ENCODE measurements around the gene RYR2.

RYR2 gene

DNA sequence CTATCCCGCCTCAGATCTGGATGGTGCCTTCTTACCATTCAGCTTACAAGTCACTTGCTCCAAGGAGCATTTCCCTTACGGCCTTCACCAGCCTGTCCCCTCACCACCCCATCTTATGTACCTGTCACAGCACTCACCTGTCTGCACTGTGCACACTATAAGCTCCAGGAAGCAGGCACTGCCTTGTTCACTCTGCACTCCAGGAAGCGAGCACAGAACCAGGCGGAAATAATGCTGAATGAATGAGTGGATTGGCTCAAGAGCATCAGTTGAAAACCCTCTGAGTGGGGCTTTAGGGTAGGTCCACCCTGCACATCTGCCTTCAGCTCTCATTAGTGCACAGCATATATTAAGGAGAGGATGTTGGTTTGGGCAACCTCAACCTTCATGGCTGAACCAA, 8.9 kb upstream of the RYR2 start:
- no peak for FAIRE-seq

DNA sequence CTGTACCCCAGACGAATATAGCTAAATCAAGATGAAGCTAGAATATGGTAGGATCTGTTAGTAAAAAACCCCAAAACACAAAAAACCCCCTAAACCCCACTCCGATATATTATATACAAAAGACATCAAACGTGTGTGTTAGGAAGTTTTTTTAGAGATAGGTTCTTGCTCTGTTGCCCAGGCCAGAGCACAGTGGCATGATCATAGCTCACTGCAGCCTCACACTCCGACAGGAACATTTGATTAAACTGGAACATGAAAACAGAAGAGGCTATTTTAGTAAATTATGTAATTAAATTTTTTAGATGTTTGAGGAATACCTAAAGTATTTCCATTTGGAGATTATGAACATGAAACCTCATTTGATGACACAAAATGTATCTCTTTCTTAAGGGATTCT, 8.2 kb upstream of the RYR2 start:
- no peak for FAIRE-seq

DNA sequence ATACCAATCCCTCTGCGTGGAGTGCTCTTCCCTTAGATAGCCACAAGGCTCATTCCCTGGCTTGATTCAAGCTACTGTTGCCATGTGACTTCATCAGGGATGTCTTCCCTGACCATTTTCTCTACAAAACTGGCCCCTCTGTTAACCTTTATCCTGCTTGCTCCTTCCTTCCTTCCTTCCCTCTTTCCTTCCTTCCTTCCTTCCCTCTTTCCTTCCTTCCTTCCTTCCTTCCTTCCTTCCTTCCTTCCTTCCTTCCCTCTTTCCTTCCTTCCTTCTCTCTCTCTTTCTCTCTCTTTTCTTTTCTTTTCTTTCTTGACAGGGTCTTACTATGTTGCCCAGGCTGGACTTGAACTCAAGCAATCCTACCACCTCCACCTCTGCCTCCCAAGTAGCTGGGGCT, 6.2 kb upstream of the RYR2 start:
- no peak for FAIRE-seq

DNA sequence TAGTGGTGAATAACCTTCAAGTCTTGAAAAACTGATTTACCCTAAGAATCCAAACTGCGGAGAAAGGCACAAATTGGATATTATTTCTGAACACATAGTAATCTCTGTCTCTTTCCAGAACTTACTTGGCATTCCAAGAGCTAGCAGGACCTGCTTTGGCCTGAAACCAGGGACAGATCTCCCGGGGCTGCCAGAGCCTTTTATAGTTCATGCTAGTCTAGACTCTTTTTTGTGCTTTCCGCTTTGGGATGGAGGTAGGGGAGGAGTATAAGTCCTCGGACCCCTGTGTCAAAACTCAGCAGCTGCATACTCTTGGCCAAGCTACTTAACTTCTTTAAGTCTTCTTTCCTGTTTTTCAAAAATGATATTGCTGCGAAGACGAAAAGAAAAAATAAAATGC, 3.8 kb upstream of the RYR2 start:
- FAIRE-seq = no peak

GRCh38 chr1:237040823-237041222, 1.2 kb upstream of the RYR2 start:
- no peak for FAIRE-seq

GRCh38 chr1:237041461-237041794, 556 bp upstream of the RYR2 start:
- FAIRE-seq = no peak

GRCh38 chr1:237042526-237042891, 525 bp downstream of the RYR2 start:
- no peak for FAIRE-seq

DNA sequence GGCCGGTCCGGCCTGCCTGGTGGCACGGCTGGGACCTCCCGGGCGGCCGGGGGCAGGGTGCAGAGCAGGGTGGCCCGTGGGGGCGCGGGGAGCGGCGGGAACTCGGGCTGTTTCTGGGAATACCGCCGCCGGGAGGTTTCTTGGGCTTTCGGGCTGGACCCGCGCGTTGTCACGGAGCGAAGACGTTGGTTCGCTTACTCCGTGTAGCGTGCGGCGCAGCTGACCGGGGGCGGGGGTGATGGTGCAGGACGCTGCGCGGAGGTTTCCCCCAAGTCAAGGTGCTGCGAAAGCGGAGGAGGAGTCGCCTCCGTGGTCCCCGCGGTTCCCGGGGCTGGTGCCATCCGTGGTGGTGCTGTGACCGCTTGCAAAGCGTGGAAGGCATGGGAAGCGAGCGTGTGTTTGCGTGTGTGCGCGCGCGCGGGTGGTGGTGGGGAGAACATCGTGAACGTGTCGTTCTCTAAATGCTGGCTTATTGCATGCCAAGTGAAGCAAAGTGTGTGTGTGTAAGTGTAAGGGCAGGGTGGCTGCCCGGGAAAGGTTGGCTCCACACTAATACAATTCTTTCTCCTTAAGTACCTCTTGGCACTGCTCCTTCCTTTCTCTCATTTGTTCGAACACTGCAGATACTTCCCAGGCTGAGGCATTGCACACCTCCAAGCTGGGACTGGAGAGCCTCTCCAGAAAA, 1.1 kb downstream of the RYR2 start:
- FAIRE-seq = no peak

DNA sequence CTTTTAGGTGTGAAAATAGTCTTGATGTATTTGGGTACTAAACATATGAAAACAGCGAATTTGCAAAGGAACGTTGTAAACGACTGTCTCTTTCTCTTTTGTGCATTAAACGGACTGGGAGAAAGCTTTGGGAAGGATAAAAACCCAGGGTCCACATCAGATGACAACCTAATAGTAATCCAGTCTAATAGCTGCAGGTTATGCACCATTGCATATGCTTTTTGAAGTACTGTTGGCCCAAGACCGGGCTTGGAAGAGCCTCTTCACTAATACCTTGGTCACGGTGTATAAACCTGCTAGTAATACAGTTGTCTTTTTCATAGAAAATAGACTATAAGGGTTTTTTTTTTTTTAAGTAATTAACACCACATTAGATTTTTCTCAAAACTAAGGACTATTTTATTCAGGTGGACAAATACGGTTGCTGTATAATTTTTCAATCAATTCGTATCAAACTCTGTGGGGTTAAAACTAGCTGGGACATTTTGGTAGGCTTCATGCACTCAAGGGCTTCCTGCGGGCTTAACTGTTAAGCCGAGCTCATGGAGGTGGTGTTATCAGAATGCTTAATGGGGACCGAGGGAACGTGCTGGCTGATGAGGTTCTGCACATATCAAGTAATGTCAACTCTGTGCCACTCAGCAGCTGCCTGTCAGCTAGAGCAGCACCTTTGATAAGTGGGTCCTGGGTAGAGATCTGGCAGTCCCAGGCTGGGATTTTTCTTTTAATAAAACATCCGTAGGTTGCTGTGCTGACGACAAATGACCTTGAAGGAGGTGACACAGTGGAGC, 2.1 kb downstream of the RYR2 start:
- no peak for FAIRE-seq

- no peak for FAIRE-seq
Observed at GRCh38 chr1:237045278-237046016, 3.5 kb downstream of the RYR2 start.

DNA sequence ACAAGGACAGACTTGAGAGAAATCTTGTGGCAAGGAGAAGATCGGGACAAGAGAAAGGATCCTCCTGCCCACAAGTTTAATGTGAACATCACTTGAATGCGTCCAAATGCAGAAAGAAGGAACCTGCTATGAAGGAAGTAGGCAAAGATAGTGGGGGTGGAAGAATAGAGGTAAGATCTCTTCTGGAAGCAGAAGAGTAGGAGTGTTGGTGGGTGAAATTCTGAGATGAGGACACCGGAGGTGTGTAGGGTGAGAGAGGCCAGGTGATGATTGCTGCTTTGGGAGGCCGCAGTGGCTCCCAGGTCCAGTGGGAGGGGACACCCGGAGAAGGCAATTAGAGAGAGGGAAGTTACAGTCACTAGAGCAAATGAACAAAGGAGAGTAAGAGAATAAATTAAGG, 6.8 kb downstream of the RYR2 start:
- FAIRE-seq = no peak

DNA sequence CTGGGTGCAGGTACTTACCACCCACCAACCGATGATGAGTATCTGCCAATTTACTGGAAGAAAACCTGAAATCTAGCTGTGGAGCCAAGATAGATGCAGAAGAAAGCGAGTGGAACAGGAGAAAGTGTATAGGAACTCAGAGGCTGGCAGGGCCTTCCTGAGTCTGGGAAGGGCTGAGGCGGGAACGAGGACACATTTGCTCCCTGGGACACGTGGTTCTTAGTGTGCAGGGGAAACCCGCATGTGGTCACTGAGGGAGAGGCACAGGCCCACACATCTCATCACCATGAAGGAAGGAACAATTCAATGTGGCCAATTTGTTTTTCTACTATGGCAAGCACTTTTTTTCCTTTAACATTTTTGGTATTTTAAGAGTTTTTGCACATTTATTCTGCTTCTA, 8.2 kb downstream of the RYR2 start:
- no peak for FAIRE-seq

DNA sequence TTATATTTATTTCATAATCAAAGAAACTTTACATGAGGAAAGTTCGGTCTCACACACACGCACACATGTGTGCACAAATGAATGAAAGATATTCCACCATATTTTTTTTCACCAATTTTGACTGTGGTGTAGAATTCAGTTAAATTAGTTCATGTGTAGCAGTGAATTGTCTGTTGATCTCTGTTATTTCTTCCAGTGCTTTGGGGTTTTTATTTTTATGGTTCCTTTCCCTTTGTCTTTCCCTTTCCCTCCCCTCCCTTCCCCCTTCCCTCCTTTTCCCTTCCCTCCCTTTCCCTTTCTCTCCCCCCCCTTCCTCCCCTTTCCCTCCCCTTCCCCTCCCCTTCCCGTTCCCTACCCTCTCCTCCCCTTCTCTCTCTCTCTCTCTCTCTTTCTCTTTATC, 8.9 kb downstream of the RYR2 start:
- FAIRE-seq = no peak

- FAIRE-seq = no peak
Observed at GRCh38 chr1:237054313-237054712, 12.3 kb downstream of the RYR2 start.

DNA sequence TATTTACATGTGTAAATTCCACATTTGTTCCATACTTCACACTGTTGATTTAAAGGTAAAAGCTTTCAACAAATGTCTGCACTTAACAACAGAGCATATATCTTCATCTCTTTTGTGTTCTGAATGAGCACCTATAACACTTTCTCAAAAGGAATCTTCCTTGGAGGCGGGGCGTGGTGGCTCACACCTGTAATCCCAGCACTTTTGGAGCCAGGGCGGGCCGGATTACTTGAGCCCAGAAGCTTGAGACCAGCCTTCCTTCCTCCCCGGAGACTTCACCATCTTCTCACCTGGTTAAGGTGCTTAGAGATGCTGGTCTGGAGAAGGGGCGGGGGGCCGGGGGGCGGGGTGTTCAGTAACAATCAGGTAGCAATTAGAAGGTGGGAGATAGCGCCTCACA, 16.5 kb downstream of the RYR2 start:
- FAIRE-seq = no peak

DNA sequence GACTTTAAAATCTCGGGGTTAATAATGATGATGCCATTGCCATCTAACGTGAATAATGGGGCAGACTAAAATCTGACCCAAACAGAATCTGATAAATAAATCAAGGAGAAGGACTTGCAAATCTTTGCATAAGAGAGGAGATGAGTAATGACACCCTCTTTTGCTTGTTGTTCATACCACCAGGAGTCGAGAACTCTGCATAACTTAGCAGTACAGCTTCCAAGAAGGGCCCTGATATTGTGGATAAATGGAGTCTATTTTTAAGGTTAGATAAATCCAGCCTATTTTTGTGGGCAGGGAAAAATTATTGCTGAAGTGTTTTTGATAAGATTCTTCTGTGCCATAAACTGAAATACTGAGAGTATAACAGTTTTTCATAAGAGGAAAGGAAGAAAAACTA, 17.3 kb downstream of the RYR2 start:
- no peak for FAIRE-seq

DNA sequence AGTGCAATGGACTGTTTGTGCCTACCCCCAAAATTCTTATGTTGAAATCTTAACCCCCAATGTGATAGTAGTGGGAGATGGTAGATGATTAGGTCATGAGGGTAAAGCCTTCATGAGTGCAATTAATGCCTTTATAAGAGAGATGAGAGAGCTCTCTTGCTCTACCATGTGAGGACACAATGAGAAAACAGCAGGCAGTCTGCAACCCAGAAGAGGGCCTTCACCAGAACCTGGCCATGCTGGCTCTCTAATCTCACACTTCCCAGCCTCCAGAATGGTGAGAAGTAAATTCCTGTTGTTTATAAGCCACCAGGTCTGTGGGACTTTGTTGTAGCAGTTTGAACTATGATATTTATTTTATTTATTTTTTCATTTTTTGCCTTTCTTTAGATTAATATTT, 21.0 kb downstream of the RYR2 start:
- no peak for FAIRE-seq

DNA sequence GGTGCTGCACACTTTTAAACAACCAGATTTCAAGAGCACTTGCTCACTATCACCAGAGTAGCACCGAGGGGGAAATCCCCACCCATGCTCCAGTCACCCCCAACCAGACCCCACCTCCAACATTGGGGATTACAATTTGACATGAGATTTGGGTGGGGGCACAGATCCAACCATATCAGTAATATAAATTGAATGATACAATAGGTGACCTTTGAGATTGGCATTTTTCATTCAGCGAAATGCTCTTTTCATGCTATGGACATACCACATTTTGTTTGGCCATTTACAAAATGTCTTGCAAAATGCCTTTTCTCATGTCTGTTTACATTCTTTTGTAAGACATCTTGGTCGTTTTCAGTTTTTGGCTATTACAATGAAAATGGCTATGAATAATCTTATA, 23.9 kb downstream of the RYR2 start:
- FAIRE-seq = no peak

GRCh38 chr1:237070519-237070918, 28.5 kb downstream of the RYR2 start:
- FAIRE-seq = no peak

- no peak for FAIRE-seq
Observed at GRCh38 chr1:237071641-237072420, 29.8 kb downstream of the RYR2 start.

- FAIRE-seq = no peak
Observed at GRCh38 chr1:237074371-237075117, 32.6 kb downstream of the RYR2 start.

GRCh38 chr1:237084341-237085077, 42.5 kb downstream of the RYR2 start:
- no peak for FAIRE-seq

All from A204.1 (cell line).